ENCODE results near the gene LMAN2.
A peak's percentile ranks its signal among the peaks of the same experiment; 100 is the strongest.

The LMAN2 gene

GRCh38 chr5:177320879-177321278 is 30.6 kb downstream of the LMAN2 start:
- H3K4me1 ChIP-seq (ENCODE audit: control insufficient read depth, insufficient read depth, low read length), result peaks cover 2% of the 10 kb centered on the region; the same call in 1 of the 2 replicates
- no peak for DNase-seq (ENCODE audit: low read depth, low spot score)
- no CpG with 5 or more reads among the region's 7 CpGs for WGBS (ENCODE audit: insufficient coverage, insufficient read length)
- H3K36me3 ChIP-seq (ENCODE audit: control insufficient read depth, insufficient read depth, low read length), result no peaks in the 10 kb centered on the region
- no peaks in the 10 kb centered on the region for H3K27me3 ChIP-seq (ENCODE audit: control insufficient read depth, insufficient read depth, low read length)
- H3K9me3 ChIP-seq (ENCODE audit: control insufficient read depth, insufficient read depth, low read length), result no peaks in the 10 kb centered on the region
- H3K4me3 ChIP-seq (ENCODE audit: low read length), result no peak overlapping the region
- no peak overlapping the region for H3K27ac ChIP-seq (ENCODE audit: low read length)

- no peak for DNase-seq (ENCODE audit: low read depth, low spot score)
- Histone ChIP-seq H3K9me3 (ENCODE audit: control insufficient read depth, insufficient read depth, low read length) (no peaks in the 10 kb centered on the region), H3K27ac (ENCODE audit: low read length) (no peak overlapping the region), H3K4me3 (ENCODE audit: low read length) (no peak overlapping the region), H3K4me1 (ENCODE audit: control insufficient read depth, insufficient read depth, low read length) (no peaks in the 10 kb centered on the region), H3K27me3 (ENCODE audit: control insufficient read depth, insufficient read depth, low read length) (no peaks in the 10 kb centered on the region), H3K36me3 (ENCODE audit: control insufficient read depth, insufficient read depth, low read length) (no peaks in the 10 kb centered on the region)
- no CpG with 5 or more reads among the region's 14 CpGs for WGBS (ENCODE audit: insufficient coverage, insufficient read length)
Measured at GRCh38 chr5:177319913-177320588, 31.4 kb downstream of the LMAN2 start.

- H3K4me1 ChIP-seq (ENCODE audit: control insufficient read depth, insufficient read depth, low read length), result peaks cover under 1% of the 10 kb centered on the region; the same call in 1 of the 2 replicates
- H3K27me3 ChIP-seq (ENCODE audit: control insufficient read depth, insufficient read depth, low read length), result no peaks in the 10 kb centered on the region
- no peak overlapping the region for H3K4me3 ChIP-seq (ENCODE audit: low read length)
- H3K36me3 ChIP-seq (ENCODE audit: control insufficient read depth, insufficient read depth, low read length), result no peaks in the 10 kb centered on the region
- WGBS (ENCODE audit: insufficient coverage, insufficient read length), result no CpG with 5 or more reads among the region's 7 CpGs
- no peaks in the 10 kb centered on the region for H3K9me3 ChIP-seq (ENCODE audit: control insufficient read depth, insufficient read depth, low read length)
- DNase-seq (ENCODE audit: low read depth, low spot score), result no peak
- no peak overlapping the region for H3K27ac ChIP-seq (ENCODE audit: low read length)
Measured at GRCh38 chr5:177317959-177318377, 33.5 kb downstream of the LMAN2 start.

- no peaks in the 10 kb centered on the region for H3K9me3 ChIP-seq (ENCODE audit: control insufficient read depth, insufficient read depth, low read length)
- DNase-seq (ENCODE audit: low read depth, low spot score), result no peak
- no CpG with 5 or more reads among the region's 3 CpGs for WGBS (ENCODE audit: insufficient coverage, insufficient read length)
- H3K36me3 ChIP-seq (ENCODE audit: control insufficient read depth, insufficient read depth, low read length), result no peaks in the 10 kb centered on the region
- H3K27me3 ChIP-seq (ENCODE audit: control insufficient read depth, insufficient read depth, low read length), result no peaks in the 10 kb centered on the region
- H3K4me1 ChIP-seq (ENCODE audit: control insufficient read depth, insufficient read depth, low read length), result peaks cover 2% of the 10 kb centered on the region; the same call in 1 of the 2 replicates
- H3K4me3 ChIP-seq (ENCODE audit: low read length), result no peak overlapping the region
- no peak overlapping the region for H3K27ac ChIP-seq (ENCODE audit: low read length)
Measured at GRCh38 chr5:177316005-177316404, 35.5 kb downstream of the LMAN2 start.

- no peaks in the 10 kb centered on the region for H3K9me3 ChIP-seq (ENCODE audit: control insufficient read depth, insufficient read depth, low read length)
- no CpG with 5 or more reads among the region's 7 CpGs for WGBS (ENCODE audit: insufficient coverage, insufficient read length)
- no peak overlapping the region for H3K27ac ChIP-seq (ENCODE audit: low read length)
- DNase-seq (ENCODE audit: low read depth, low spot score), result no peak
- peaks cover 2% of the 10 kb centered on the region; the same call in 1 of the 2 replicates for H3K4me1 ChIP-seq (ENCODE audit: control insufficient read depth, insufficient read depth, low read length)
- no peaks in the 10 kb centered on the region for H3K27me3 ChIP-seq (ENCODE audit: control insufficient read depth, insufficient read depth, low read length)
- H3K36me3 ChIP-seq (ENCODE audit: control insufficient read depth, insufficient read depth, low read length), result no peaks in the 10 kb centered on the region
- no peak overlapping the region for H3K4me3 ChIP-seq (ENCODE audit: low read length)
Measured at GRCh38 chr5:177315411-177315810, 36.1 kb downstream of the LMAN2 start.

GRCh38 chr5:177314376-177315342 is 36.8 kb downstream of the LMAN2 start:
- Histone ChIP-seq H3K36me3 (ENCODE audit: control insufficient read depth, insufficient read depth, low read length) (no peaks in the 10 kb centered on the region), H3K27ac (ENCODE audit: low read length) (no peak overlapping the region), H3K27me3 (ENCODE audit: control insufficient read depth, insufficient read depth, low read length) (no peaks in the 10 kb centered on the region), H3K4me3 (ENCODE audit: low read length) (no peak overlapping the region), H3K9me3 (ENCODE audit: control insufficient read depth, insufficient read depth, low read length) (no peaks in the 10 kb centered on the region), H3K4me1 (ENCODE audit: control insufficient read depth, insufficient read depth, low read length) (peaks cover 2% of the 10 kb centered on the region; the same call in 1 of the 2 replicates)
- no peak for DNase-seq (ENCODE audit: low read depth, low spot score)
- WGBS (ENCODE audit: insufficient coverage, insufficient read length), result no CpG with 5 or more reads among the region's 18 CpGs

- H3K27me3 ChIP-seq (ENCODE audit: control insufficient read depth, insufficient read depth, low read length), result no peaks in the 10 kb centered on the region
- no peak overlapping the region for H3K4me3 ChIP-seq (ENCODE audit: low read length)
- no CpG with 5 or more reads among the region's 15 CpGs for WGBS (ENCODE audit: insufficient coverage, insufficient read length)
- H3K27ac ChIP-seq (ENCODE audit: low read length), result no peak overlapping the region
- DNase-seq (ENCODE audit: low read depth, low spot score), result no peak
- no peaks in the 10 kb centered on the region for H3K36me3 ChIP-seq (ENCODE audit: control insufficient read depth, insufficient read depth, low read length)
- H3K4me1 ChIP-seq (ENCODE audit: control insufficient read depth, insufficient read depth, low read length), result peaks cover 2% of the 10 kb centered on the region; the same call in 1 of the 2 replicates
- H3K9me3 ChIP-seq (ENCODE audit: control insufficient read depth, insufficient read depth, low read length), result no peaks in the 10 kb centered on the region
Measured at GRCh38 chr5:177313561-177314259, 37.8 kb downstream of the LMAN2 start.

- Histone ChIP-seq H3K4me3 (ENCODE audit: low read length) (peak overlapping the region; percentile 38; the same call in 1 of the 2 replicates), H3K36me3 (ENCODE audit: control insufficient read depth, insufficient read depth, low read length) (no peaks in the 10 kb centered on the region), H3K27me3 (ENCODE audit: control insufficient read depth, insufficient read depth, low read length) (no peaks in the 10 kb centered on the region), H3K9me3 (ENCODE audit: control insufficient read depth, insufficient read depth, low read length) (no peaks in the 10 kb centered on the region), H3K4me1 (ENCODE audit: control insufficient read depth, insufficient read depth, low read length) (peaks cover 2% of the 10 kb centered on the region; the same call in 1 of the 2 replicates), H3K27ac (ENCODE audit: low read length) (no peak overlapping the region)
- DNase-seq (ENCODE audit: low read depth, low spot score), result no peak
- WGBS (ENCODE audit: insufficient coverage, insufficient read length), result no CpG with 5 or more reads among the region's 19 CpGs
Measured at GRCh38 chr5:177312649-177313181, 38.8 kb downstream of the LMAN2 start.

GRCh38 chr5:177311723-177312648 is 39.5 kb downstream of the LMAN2 start, which contains the start of gene MXD3:
MXD3 (minus strand) TSS chr5:177311898; CDS start chr5:177311830, 68 bp downstream.
- WGBS (ENCODE audit: insufficient coverage, insufficient read length), result no CpG with 5 or more reads among the region's 78 CpGs
- H3K9me3 ChIP-seq (ENCODE audit: control insufficient read depth, insufficient read depth, low read length), result no peaks in the 10 kb centered on the region
- H3K4me1 ChIP-seq (ENCODE audit: control insufficient read depth, insufficient read depth, low read length), result peaks cover 2% of the 10 kb centered on the region; the same call in 1 of the 2 replicates
- no peak within 1 kb of the TSS for H3K27ac ChIP-seq (ENCODE audit: low read length)
- DNase-seq (ENCODE audit: low read depth, low spot score), result peak; percentile 91
- H3K27me3 ChIP-seq (ENCODE audit: control insufficient read depth, insufficient read depth, low read length), result no peaks in the 10 kb centered on the region
- no peaks in the 10 kb centered on the region for H3K36me3 ChIP-seq (ENCODE audit: control insufficient read depth, insufficient read depth, low read length)
- peak within 1 kb of the TSS; percentile 40; the same call in 1 of the 2 replicates for H3K4me3 ChIP-seq (ENCODE audit: low read length)
